Karpas-422 (cell line): ENCODE data around the gene PTPRS. TPM values are rescaled to one million over a fixed set of nuclear protein-coding genes. Genes with fewer than 3 reads are reported as not detected.
"Not testable (repeated sequence)": the region's sequence is repeated elsewhere in the genome, so short reads cannot be mapped to it uniquely, and the experiment has no call there.

Experiments
- DNase-seq: peaks from one replicate; pipeline ENCODE4 v3.0.0-alpha.2; 2015
- H2AFZ ChIP-seq: fragments of 200-600 bp; sonication (generic); 2 replicates; pipeline ENCODE4 v1.6.1; 2014; ENCODE audit warnings: antibody characterized with exemption, low read length, mixed read lengths
- H3K27ac ChIP-seq: fragments of 200-600 bp; sonication (generic); 2 replicates; pipeline ENCODE4 v1.5.1; 2014; ENCODE audit warnings: mild to moderate bottlenecking, low read length, moderate library complexity
- H3K27me3 ChIP-seq: fragments of 200-600 bp; sonication (generic); 2 replicates; pipeline ENCODE4 v1.6.1; 2014; ENCODE audit warnings: low read length, mixed read lengths
- H3K36me3 ChIP-seq: fragments of 200-600 bp; sonication (generic); 2 replicates; pipeline ENCODE4 v1.6.1; 2014; ENCODE audit warnings: low read length, mixed read lengths; ENCODE audit not compliant: insufficient read depth
- H3K4me1 ChIP-seq: fragments of 200-600 bp; sonication (generic); 2 replicates; pipeline ENCODE4 v1.6.1; 2014; ENCODE audit warnings: mild to moderate bottlenecking, low read length, mixed read lengths
- H3K4me2 ChIP-seq: fragments of 200-600 bp; sonication (generic); 2 replicates; pipeline ENCODE4 v1.6.1; 2014; ENCODE audit warnings: low read length, low read depth, mild to moderate bottlenecking; ENCODE audit not compliant: poor library complexity, severe bottlenecking
- H3K4me3 ChIP-seq: fragments of 200-600 bp; sonication (generic); 2 replicates; pipeline ENCODE4 v1.5.1; 2014; ENCODE audit warnings: mild to moderate bottlenecking, antibody characterized with exemption, low read length, mixed read lengths
- H3K79me2 ChIP-seq: fragments of 200-600 bp; sonication (generic); 2 replicates; pipeline ENCODE4 v1.6.1; 2014; ENCODE audit warnings: mild to moderate bottlenecking, low read length, mixed read lengths
- H3K9ac ChIP-seq: fragments of 200-600 bp; sonication (generic); 2 replicates; pipeline ENCODE4 v1.6.0; 2014; ENCODE audit warnings: low read length
- H3K9me2 ChIP-seq: fragments of 200-600 bp; sonication (generic), shearing (Covaris generic); replicated peaks from 2 replicates; pipeline ENCODE4 v1.6.0; 2014; ENCODE audit warnings: mild to moderate bottlenecking, low read length, moderate library complexity; ENCODE audit not compliant: insufficient read depth
- H3K9me3 ChIP-seq: fragments of 300-700, 200-600 bp; sonication (generic); 2 replicates; pipeline ENCODE4 v1.6.1; 2014; ENCODE audit warnings: low read length, mixed read lengths
- H4K20me1 ChIP-seq: fragments of 200-600 bp; sonication (generic); 2 replicates; pipeline ENCODE4 v1.6.1; 2014; ENCODE audit warnings: mild to moderate bottlenecking, antibody characterized with exemption, low read length, low read depth; ENCODE audit not compliant: insufficient read depth
- total RNA-seq: library from RNA; depleted of rRNA; stranded (reverse); fragments of >200 nt; shearing (Covaris generic); gene quantifications from 2 replicates; pipeline ENCODE4 v1.2.3, GENCODE V29; 2014; ENCODE audit warnings: low replicate concordance

Gene PTPRS
- total RNA-seq, 1 experiment from 2014 or later = 36.6 TPM

- Histone ChIP-seq H3K36me3 (no peaks in the 10 kb centered on the region), H3K4me2 (no peak overlapping the region), H3K4me1 (no peaks in the 10 kb centered on the region), H3K4me3 (no peak overlapping the region), H3K9ac (no peak overlapping the region), H3K79me2 (no peaks in the 10 kb centered on the region), H3K27ac (no peak overlapping the region), H4K20me1 (no peaks in the 10 kb centered on the region), H3K9me3 (0 out of 2 replicates have a peak, but pooled peaks cover 3% of the 10 kb centered on the region), H3K27me3 (no peaks in the 10 kb centered on the region), H2AFZ (no peak overlapping the region), H3K9me2 (no peaks in the 10 kb centered on the region)
- peak; percentile 87 for DNase-seq
Measured at GRCh38 chr19:5369962-5370367, 29.4 kb upstream of the PTPRS start.

DNA sequence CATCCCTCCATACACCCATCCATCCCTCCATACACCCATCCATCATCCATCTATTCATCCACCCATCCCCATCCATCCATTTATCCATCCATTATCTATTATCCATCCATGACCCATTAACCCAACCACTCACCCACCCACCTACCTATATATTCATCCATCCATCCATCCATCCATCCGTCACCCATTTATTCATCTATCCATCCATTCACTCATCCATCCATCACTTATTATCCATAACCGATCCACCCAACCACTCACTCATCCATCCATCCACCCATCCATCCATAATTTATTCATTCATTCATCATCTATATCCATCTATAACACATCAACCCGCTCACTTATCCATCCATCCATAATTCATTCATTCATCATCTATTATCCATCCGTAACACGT, 28.7 kb upstream of the PTPRS start:
- H3K79me2 ChIP-seq = no peaks in the 10 kb centered on the region
- H3K9ac ChIP-seq = no peak overlapping the region
- 0 out of 2 replicates have a peak, but pooled peaks cover 3% of the 10 kb centered on the region for H3K9me3 ChIP-seq
- H3K36me3 ChIP-seq = no peaks in the 10 kb centered on the region
- H4K20me1 ChIP-seq = no peaks in the 10 kb centered on the region
- H3K4me3 ChIP-seq = no peak overlapping the region
- H3K4me1 ChIP-seq = no peaks in the 10 kb centered on the region
- H3K27ac ChIP-seq = no peak overlapping the region
- no peak for DNase-seq
- no peak overlapping the region for H2AFZ ChIP-seq
- H3K4me2 ChIP-seq = no peak overlapping the region
- H3K9me2 ChIP-seq = no peaks in the 10 kb centered on the region
- no peaks in the 10 kb centered on the region for H3K27me3 ChIP-seq

GRCh38 chr19:5367530-5368133, 27.0 kb upstream of the PTPRS start:
- no peaks in the 10 kb centered on the region for H3K9me2 ChIP-seq
- H2AFZ ChIP-seq = no peak overlapping the region
- no peak overlapping the region for H3K4me2 ChIP-seq
- H3K9ac ChIP-seq = no peak overlapping the region
- H3K27me3 ChIP-seq = no peaks in the 10 kb centered on the region
- 0 out of 2 replicates have a peak, but pooled peaks cover 1% of the 10 kb centered on the region for H3K9me3 ChIP-seq
- no peaks in the 10 kb centered on the region for H3K36me3 ChIP-seq
- no peak overlapping the region for H3K27ac ChIP-seq
- no peaks in the 10 kb centered on the region for H3K4me1 ChIP-seq
- no peaks in the 10 kb centered on the region for H3K79me2 ChIP-seq
- H3K4me3 ChIP-seq = no peak overlapping the region
- H4K20me1 ChIP-seq = no peaks in the 10 kb centered on the region
- no peak for DNase-seq

- Histone ChIP-seq H3K9ac (no peak overlapping the region), H3K79me2 (no peaks in the 10 kb centered on the region), H3K4me2 (no peak overlapping the region), H3K9me3 (no peaks in the 10 kb centered on the region), H3K27ac (no peak overlapping the region), H3K9me2 (no peaks in the 10 kb centered on the region), H3K4me1 (no peaks in the 10 kb centered on the region), H3K27me3 (no peaks in the 10 kb centered on the region), H4K20me1 (no peaks in the 10 kb centered on the region), H2AFZ (no peak overlapping the region), H3K36me3 (no peaks in the 10 kb centered on the region), H3K4me3 (no peak overlapping the region)
- DNase-seq = no peak
Measured at GRCh38 chr19:5365905-5366304, 25.3 kb upstream of the PTPRS start.

GRCh38 chr19:5364674-5365073, 24.1 kb upstream of the PTPRS start:
- no peaks in the 10 kb centered on the region for H3K79me2 ChIP-seq
- H3K4me3 ChIP-seq = no peak overlapping the region
- H3K4me2 ChIP-seq = no peak overlapping the region
- no peaks in the 10 kb centered on the region for H3K9me3 ChIP-seq
- H4K20me1 ChIP-seq = no peaks in the 10 kb centered on the region
- H3K27ac ChIP-seq = no peak overlapping the region
- H3K9me2 ChIP-seq = no peaks in the 10 kb centered on the region
- H3K4me1 ChIP-seq = no peaks in the 10 kb centered on the region
- DNase-seq = no peak
- no peak overlapping the region for H2AFZ ChIP-seq
- H3K27me3 ChIP-seq = no peaks in the 10 kb centered on the region
- H3K9ac ChIP-seq = no peak overlapping the region
- no peaks in the 10 kb centered on the region for H3K36me3 ChIP-seq

DNA sequence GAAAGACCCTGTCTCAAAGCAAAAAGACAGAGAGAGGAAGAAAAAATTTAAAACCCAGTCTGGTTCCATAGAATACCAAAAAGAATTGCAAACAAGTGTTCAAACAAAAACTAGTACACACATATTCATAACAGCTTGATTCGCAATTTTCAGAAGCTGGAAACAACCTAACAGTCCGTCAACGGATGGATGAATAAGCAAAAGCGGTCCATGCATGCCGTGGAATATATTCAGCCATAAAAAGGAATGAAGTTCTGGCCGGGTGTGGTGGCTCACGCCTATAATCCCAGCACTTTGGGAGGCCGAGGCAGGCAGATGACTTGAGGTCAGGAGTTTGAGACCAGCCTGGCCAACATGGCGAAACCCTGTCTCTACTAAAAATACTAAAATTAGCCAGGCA, 21.2 kb upstream of the PTPRS start:
- not testable (repeated sequence) for H3K36me3 ChIP-seq, H3K4me2 ChIP-seq, H3K4me3 ChIP-seq, H3K27me3 ChIP-seq, H3K9me2 ChIP-seq, H3K27ac ChIP-seq, H3K9ac ChIP-seq, H2AFZ ChIP-seq, DNase-seq, H3K4me1 ChIP-seq, H4K20me1 ChIP-seq, H3K79me2 ChIP-seq, H3K9me3 ChIP-seq

DNA sequence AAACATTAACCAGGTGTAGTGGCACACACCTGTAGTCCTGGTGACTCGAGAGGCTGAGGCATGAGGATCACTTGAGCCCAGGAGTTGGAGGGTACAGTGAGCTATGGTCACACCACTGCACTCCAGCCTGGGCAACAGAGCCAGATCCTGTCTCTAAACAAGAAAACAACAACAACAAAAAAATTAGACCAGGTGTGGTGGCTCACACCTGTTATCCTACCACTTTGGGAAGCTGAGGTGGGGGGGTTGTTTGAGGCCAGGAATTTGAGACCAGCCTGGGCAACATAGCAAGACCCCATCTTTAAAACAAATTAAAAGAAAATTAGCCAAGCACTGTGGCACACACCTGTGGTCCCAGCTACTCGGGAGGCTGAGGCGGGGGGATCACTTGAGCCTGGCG, 20.8 kb upstream of the PTPRS start:
- no peaks in the 10 kb centered on the region for H3K36me3 ChIP-seq
- H4K20me1 ChIP-seq = no peaks in the 10 kb centered on the region
- H3K79me2 ChIP-seq = no peaks in the 10 kb centered on the region
- H3K9ac ChIP-seq = no peak overlapping the region
- H3K4me3 ChIP-seq = no peak overlapping the region
- H3K27me3 ChIP-seq = no peaks in the 10 kb centered on the region
- H3K9me3 ChIP-seq = no peaks in the 10 kb centered on the region
- no peak for DNase-seq
- H2AFZ ChIP-seq = no peak overlapping the region
- H3K9me2 ChIP-seq = no peaks in the 10 kb centered on the region
- H3K4me1 ChIP-seq = no peaks in the 10 kb centered on the region
- no peak overlapping the region for H3K4me2 ChIP-seq
- no peak overlapping the region for H3K27ac ChIP-seq

- Histone ChIP-seq H3K9me2 (no peaks in the 10 kb centered on the region), H3K36me3 (no peaks in the 10 kb centered on the region), H3K27ac (no peak overlapping the region), H3K9ac (no peak overlapping the region), H4K20me1 (no peaks in the 10 kb centered on the region), H3K27me3 (no peaks in the 10 kb centered on the region), H3K4me1 (no peaks in the 10 kb centered on the region), H3K79me2 (no peaks in the 10 kb centered on the region), H3K4me3 (no peak overlapping the region), H3K4me2 (no peak overlapping the region), H3K9me3 (no peaks in the 10 kb centered on the region), H2AFZ (no peak overlapping the region)
- no peak for DNase-seq
Measured at GRCh38 chr19:5360003-5360780, 19.6 kb upstream of the PTPRS start.
